GM18507 (cell line): ENCODE results near the gene MBTPS2.

Source experiments
- DNase-seq: peaks from one replicate; pipeline ENCODE4 v3.0.0; 2011; ENCODE audit warnings: low read depth; ENCODE audit not compliant: insufficient read length; ENCODE audit errors: extremely low spot score
- FAIRE-seq: peaks from 2 replicates; lab custom pipeline; 2011; peaks lifted over from hg19 to GRCh38; lab: Jason Lieb, UNC

MBTPS2 gene

GRCh38 chrX:21929209-21929608, 89.8 kb downstream of the MBTPS2 start:
- no peak for DNase-seq
- FAIRE-seq: no peak

- DNase-seq: no peak
- FAIRE-seq: no peak
Measured at GRCh38 chrX:21930986-21931385, 91.6 kb downstream of the MBTPS2 start.

- FAIRE-seq: no peak
Measured at GRCh38 chrX:21932292-21933002, 93.0 kb downstream of the MBTPS2 start.

GRCh38 chrX:21933077-21933476, 93.7 kb downstream of the MBTPS2 start:
- no peak for FAIRE-seq
- DNase-seq: no peak

More at GRCh38 chrX:21932292-21933002, 93.0 kb downstream of the MBTPS2 start:
- no peak for DNase-seq

- FAIRE-seq: no peak
- no peak for DNase-seq
Measured at GRCh38 chrX:21934414-21934813, 95.0 kb downstream of the MBTPS2 start.
